Measurements from ENCODE around the gene TESK1. TPM values are rescaled to one million over a fixed set of nuclear protein-coding genes. Genes with fewer than 3 reads are reported as not detected.

Gene TESK1
- total RNA-seq, 1 experiment from 2014 or later: 32.1 TPM

DNA sequence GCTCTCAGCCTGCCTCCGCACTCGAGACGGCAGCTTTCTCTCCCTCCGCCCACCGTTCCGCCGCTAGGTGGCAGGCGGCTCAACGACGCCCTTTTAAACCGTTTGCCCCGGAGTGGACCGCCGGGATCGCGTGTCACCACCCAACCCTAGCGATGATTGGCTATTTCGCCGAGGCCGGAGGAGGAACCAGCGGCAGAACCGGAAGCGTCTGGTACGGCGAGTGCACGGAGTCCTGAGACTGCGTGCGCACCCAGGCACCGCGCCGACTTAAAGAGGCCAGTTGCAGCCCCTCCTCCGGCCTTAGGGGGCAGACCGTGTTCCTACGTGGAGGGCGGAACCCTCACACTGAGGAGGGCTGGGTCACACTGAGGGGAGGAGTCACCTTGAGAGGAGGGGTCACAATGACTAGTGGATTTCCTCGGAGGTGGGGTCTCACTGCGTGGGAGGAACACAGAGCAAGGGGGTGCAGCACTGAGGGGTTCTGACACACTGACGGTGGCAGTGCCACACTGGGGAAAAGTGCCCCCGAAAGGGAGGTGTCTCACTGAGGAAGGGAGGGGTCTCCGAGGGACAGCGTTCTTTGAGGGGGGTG is 980 bp upstream of the TESK1 start:
- intact Hi-C loops (cut with micrococcal nuclease): loop anchor here (1.0 to 10.0 kb wide), 5 partner anchors 40 to 489 kb away; partner anchors contain the start of genes ATOSB, CCDC107, CREB3 and RMRP
- TF ChIP-seq, protein P1, sequence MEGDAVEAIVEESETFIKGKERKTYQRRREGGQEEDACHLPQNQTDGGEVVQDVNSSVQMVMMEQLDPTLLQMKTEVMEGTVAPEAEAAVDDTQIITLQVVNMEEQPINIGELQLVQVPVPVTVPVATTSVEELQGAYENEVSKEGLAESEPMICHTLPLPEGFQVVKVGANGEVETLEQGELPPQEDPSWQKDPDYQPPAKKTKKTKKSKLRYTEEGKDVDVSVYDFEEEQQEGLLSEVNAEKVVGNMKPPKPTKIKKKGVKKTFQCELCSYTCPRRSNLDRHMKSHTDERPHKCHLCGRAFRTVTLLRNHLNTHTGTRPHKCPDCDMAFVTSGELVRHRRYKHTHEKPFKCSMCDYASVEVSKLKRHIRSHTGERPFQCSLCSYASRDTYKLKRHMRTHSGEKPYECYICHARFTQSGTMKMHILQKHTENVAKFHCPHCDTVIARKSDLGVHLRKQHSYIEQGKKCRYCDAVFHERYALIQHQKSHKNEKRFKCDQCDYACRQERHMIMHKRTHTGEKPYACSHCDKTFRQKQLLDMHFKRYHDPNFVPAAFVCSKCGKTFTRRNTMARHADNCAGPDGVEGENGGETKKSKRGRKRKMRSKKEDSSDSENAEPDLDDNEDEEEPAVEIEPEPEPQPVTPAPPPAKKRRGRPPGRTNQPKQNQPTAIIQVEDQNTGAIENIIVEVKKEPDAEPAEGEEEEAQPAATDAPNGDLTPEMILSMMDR (IDR thresholded peaks at IDR 0.05; ENCODE audit: unreplicated experiment): peak; percentile 69
- ChIA-PET POLR2A (interaction anchor here (0.5 to 3.9 kb wide), 25 partner anchors 11 to 524 kb away, joined by 3 to 63 read pairs (median 5); partner anchors contain the start of genes ATOSB, CCDC107, CREB3 and GBA2), CTCF (interaction anchor here (0.6 to 1.8 kb wide), 22 partner anchors 9 to 484 kb away, joined by 3 to 7 read pairs (median 3); partner anchors contain the start of genes CCDC107 and RMRP)
- H3K36me3 Mint-ChIP-seq (ENCODE audit: insufficient read depth, unreplicated experiment): peaks cover 17% of the 10 kb centered on the region
- peak; percentile 99 for DNase-seq (ENCODE audit: unreplicated experiment)
- no peaks in the 10 kb centered on the region for H3K27me3 Mint-ChIP-seq (ENCODE audit: insufficient read depth, unreplicated experiment)
- peaks cover 28% of the 10 kb centered on the region for H3K4me1 Mint-ChIP-seq (ENCODE audit: insufficient read depth, unreplicated experiment)
- no peaks in the 10 kb centered on the region for H3K9me3 Mint-ChIP-seq (ENCODE audit: unreplicated experiment)
- no TSS peak for BruUV-seq (replicated peaks)
- peak overlapping the region; percentile 99 for H3K27ac Mint-ChIP-seq (ENCODE audit: low read depth, unreplicated experiment)
- H3K4me3 Mint-ChIP-seq (ENCODE audit: unreplicated experiment): peak overlapping the region; percentile 97

DNA sequence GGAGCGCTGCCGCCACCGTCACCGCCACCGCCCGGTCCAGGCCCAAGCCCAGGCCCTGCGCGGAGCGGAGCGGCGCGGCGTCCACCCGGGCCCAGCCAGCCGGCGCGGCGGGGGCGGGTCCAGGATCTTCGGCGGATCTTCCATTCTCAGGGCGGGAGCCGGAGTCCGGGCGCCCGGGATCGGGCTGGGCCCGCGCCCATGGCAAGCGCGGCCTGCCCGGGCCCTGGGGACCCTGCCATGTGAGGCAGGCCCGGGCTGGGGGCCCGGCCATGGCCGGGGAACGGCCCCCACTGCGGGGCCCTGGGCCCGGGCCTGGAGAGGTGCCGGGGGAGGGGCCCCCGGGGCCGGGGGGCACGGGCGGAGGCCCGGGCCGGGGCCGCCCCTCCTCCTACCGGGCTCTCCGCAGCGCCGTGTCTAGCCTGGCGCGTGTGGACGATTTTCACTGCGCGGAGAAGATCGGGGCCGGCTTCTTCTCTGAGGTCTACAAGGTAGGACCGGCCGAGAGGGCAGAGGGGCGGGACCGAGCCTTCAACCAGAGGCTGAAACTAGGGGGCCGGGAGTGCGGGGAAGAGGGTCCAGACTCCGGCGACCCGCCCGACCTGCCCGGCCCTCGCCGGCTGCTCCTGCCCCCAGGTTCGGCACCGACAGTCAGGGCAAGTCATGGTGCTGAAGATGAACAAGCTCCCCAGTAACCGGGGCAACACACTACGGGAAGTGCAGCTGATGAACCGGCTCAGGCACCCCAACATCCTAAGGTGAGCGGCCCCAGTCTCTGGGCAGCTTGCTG is 482 bp downstream of the TESK1 start:
- ChIA-PET POLR2A (interaction anchor here (0.6 to 3.9 kb wide), 14 partner anchors 34 to 968 kb away, joined by 3 to 63 read pairs (median 4); partner anchors contain the start of genes ARHGEF39, CCDC107, CREB3 and GBA2), CTCF (interaction anchor here (0.5 to 1.4 kb wide), 2 partner anchors 38 to 42 kb away, joined by 3 to 5 read pairs; no protein-coding TSS in a partner anchor)
- DNase-seq (ENCODE audit: unreplicated experiment): peak; percentile 11
- no TSS peak for BruUV-seq (replicated peaks)
- no peaks in the 10 kb centered on the region for H3K9me3 Mint-ChIP-seq (ENCODE audit: unreplicated experiment)
- intact Hi-C loops (cut with micrococcal nuclease): loop anchor here (10.0 kb wide), 1 partner anchor 491 kb away; the partner anchor contains the start of gene ATOSB
- peaks cover 28% of the 10 kb centered on the region for H3K4me1 Mint-ChIP-seq (ENCODE audit: insufficient read depth, unreplicated experiment)
- peak overlapping the region; percentile 97 for H3K4me3 Mint-ChIP-seq (ENCODE audit: unreplicated experiment)
- H3K27me3 Mint-ChIP-seq (ENCODE audit: insufficient read depth, unreplicated experiment): no peaks in the 10 kb centered on the region
- TF ChIP-seq, protein P1 (IDR thresholded peaks at IDR 0.05; ENCODE audit: unreplicated experiment): no peak
- peaks cover 27% of the 10 kb centered on the region for H3K36me3 Mint-ChIP-seq (ENCODE audit: insufficient read depth, unreplicated experiment)
- H3K27ac Mint-ChIP-seq (ENCODE audit: low read depth, unreplicated experiment): peak overlapping the region; percentile 31

DNA sequence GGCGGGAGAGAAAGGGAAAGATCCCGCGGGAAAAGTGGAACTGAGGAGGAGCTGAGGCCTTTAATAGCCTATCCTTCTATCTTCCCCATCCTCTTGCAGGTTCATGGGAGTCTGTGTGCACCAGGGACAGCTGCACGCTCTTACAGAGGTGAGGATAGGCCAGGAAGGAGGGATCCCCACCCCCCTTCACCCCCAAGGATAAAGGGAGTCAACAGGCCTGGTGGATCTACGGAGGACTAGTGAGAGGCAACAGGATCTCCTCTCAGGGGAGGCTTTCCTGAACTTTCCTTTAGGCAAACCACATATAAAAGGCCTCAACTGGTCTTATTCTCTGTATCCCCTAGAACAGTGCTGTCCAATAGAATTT is 1.1 kb downstream of the TESK1 start:
- ChIA-PET CTCF (interaction anchor here (0.5 kb wide), 1 partner anchor 37 kb away, joined by 3 read pairs; no protein-coding TSS in a partner anchor), POLR2A (interaction anchor here (0.6 to 3.9 kb wide), 6 partner anchors 40 to 534 kb away, joined by 3 to 63 read pairs (median 6); partner anchors contain the start of genes CREB3, TLN1 and VCP)
- H3K27me3 Mint-ChIP-seq (ENCODE audit: insufficient read depth, unreplicated experiment): no peaks in the 10 kb centered on the region
- TF ChIP-seq, protein P1 (IDR thresholded peaks at IDR 0.05; ENCODE audit: unreplicated experiment): no peak
- H3K9me3 Mint-ChIP-seq (ENCODE audit: unreplicated experiment): no peaks in the 10 kb centered on the region
- peaks cover 28% of the 10 kb centered on the region for H3K4me1 Mint-ChIP-seq (ENCODE audit: insufficient read depth, unreplicated experiment)
- DNase-seq (ENCODE audit: unreplicated experiment): no peak
- peak overlapping the region; percentile 73 for H3K4me3 Mint-ChIP-seq (ENCODE audit: unreplicated experiment)
- H3K36me3 Mint-ChIP-seq (ENCODE audit: insufficient read depth, unreplicated experiment): peaks cover 33% of the 10 kb centered on the region
- intact Hi-C loops (cut with micrococcal nuclease): loop anchor here (10.0 kb wide), 1 partner anchor 491 kb away; the partner anchor contains the start of gene ATOSB
- H3K27ac Mint-ChIP-seq (ENCODE audit: low read depth, unreplicated experiment): peak overlapping the region; percentile 31
- BruUV-seq (replicated peaks): no TSS peak

DNA sequence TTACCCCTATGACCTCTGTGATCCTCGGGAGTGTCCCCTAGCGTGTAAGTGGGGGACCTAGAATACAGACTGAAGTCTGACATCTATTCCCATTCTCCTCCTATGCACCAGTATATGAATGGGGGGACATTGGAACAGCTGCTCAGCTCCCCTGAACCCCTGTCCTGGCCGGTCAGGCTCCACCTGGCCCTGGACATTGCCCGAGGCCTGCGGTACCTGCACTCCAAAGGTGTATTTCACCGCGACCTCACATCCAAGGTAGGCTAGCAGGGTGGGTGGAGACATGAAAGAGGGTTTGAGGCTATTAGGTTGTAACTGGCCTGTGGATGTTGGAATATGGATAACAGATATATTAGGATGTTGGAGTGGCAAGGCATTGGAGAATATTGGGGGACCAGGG is 1.7 kb downstream of the TESK1 start:
- no TSS peak for BruUV-seq (replicated peaks)
- CTCF ChIA-PET: no interaction called here

More for the DNA sequence above, 1.7 kb downstream of the TESK1 start:
- intact Hi-C loops (cut with micrococcal nuclease): loop anchor here (10.0 kb wide), 1 partner anchor 492 kb away; the partner anchor contains the start of gene ATOSB
- TF ChIP-seq, protein P1 (IDR thresholded peaks at IDR 0.05; ENCODE audit: unreplicated experiment): no peak
- Mint-ChIP-seq H3K27ac (ENCODE audit: low read depth, unreplicated experiment) (no peak overlapping the region), H3K4me1 (ENCODE audit: insufficient read depth, unreplicated experiment) (peaks cover 28% of the 10 kb centered on the region), H3K9me3 (ENCODE audit: unreplicated experiment) (no peaks in the 10 kb centered on the region), H3K4me3 (ENCODE audit: unreplicated experiment) (peak overlapping the region; percentile 73), H3K27me3 (ENCODE audit: insufficient read depth, unreplicated experiment) (no peaks in the 10 kb centered on the region), H3K36me3 (ENCODE audit: insufficient read depth, unreplicated experiment) (peaks cover 33% of the 10 kb centered on the region)
- POLR2A ChIA-PET: interaction anchor here (1.2 kb wide), 1 partner anchor 493 kb away, joined by 7 read pairs; no protein-coding TSS in a partner anchor
- DNase-seq (ENCODE audit: unreplicated experiment): no peak

Data from MCF 10A (cell line).